CD4-positive, CD25-positive, alpha-beta regulatory T cell (primary cell): ENCODE measurements around the gene GAS6. TPM values are rescaled to one million over a fixed set of nuclear protein-coding genes. Genes with fewer than 3 reads are reported as not detected.
A peak's percentile ranks its signal among the peaks of the same experiment; 100 is the strongest.

Source experiments
- ATAC-seq, 2 donors: fragments of 150-1000 bp; cut with Tn5 transposase; one replicate each; pipeline ENCODE4 v1.10.0; 2021; ENCODE audit warnings: low read depth in 2 of 2, moderate number of reproducible peaks in 2 of 2, moderate library complexity in 1 of 2
- DNase-seq, 3 donors: peaks; one replicate each; pipeline versions ENCODE4 v3.0.0 to v3.0.0-alpha.2; 2012 to 2022; ENCODE audit warnings: mixed read lengths in 1 of 3
- H3K27ac ChIP-seq: one replicate; pipeline ENCODE4 v1.7.0; 2013; ENCODE audit warnings: mild to moderate bottlenecking, low read length; ENCODE audit not compliant: insufficient read depth, poor library complexity, severe bottlenecking
- H3K27me3 ChIP-seq: one replicate; pipeline ENCODE4 v1.7.0; 2013; ENCODE audit warnings: low read length; ENCODE audit not compliant: control insufficient read depth, insufficient read depth
- H3K36me3 ChIP-seq: one replicate; pipeline ENCODE4 v1.7.0; 2013; ENCODE audit warnings: mild to moderate bottlenecking, low read length, moderate library complexity; ENCODE audit not compliant: control insufficient read depth, insufficient read depth
- H3K4me1 ChIP-seq: 2 replicates; pipeline ENCODE4 v1.7.0; 2013; ENCODE audit warnings: mild to moderate bottlenecking, low read length; ENCODE audit not compliant: insufficient read depth, control insufficient read depth, poor library complexity, severe bottlenecking
- H3K4me3 ChIP-seq: one replicate; pipeline ENCODE4 v1.7.0; 2013; ENCODE audit warnings: low read depth, mild to moderate bottlenecking, low read length, moderate library complexity
- H3K9me3 ChIP-seq, 2 experiments: 1 replicate in 1 of 2; 2 replicates in 1 of 2; pipeline ENCODE4 v1.7.0; 2013; ENCODE audit warnings: low read length in 2 of 2, mild to moderate bottlenecking in 1 of 2, moderate library complexity in 1 of 2; ENCODE audit not compliant: control insufficient read depth in 2 of 2
- H3K27ac Mint-ChIP-seq, 3 donors: one replicate each; pipeline ENCODE4 v1.8.0; 2020 to 2022; ENCODE audit warnings: mild to moderate bottlenecking in 3 of 3, mixed read lengths in 3 of 3, moderate library complexity in 2 of 3
- H3K27me3 Mint-ChIP-seq: one replicate; pipeline ENCODE4 v1.8.0; 2022; ENCODE audit warnings: mild to moderate bottlenecking, mixed read lengths
- H3K36me3 Mint-ChIP-seq: one replicate; pipeline ENCODE4 v1.8.0; 2020; ENCODE audit warnings: mixed read lengths
- H3K4me1 Mint-ChIP-seq, 4 donors: one replicate each; pipeline ENCODE4 v1.8.0; 2020 to 2022; ENCODE audit warnings: mixed read lengths in 4 of 4, mild to moderate bottlenecking in 1 of 4
- H3K4me3 Mint-ChIP-seq, 4 donors: one replicate each; pipeline ENCODE4 v1.8.0; 2020 to 2022; ENCODE audit warnings: mild to moderate bottlenecking in 4 of 4, mixed read lengths in 4 of 4, moderate library complexity in 3 of 4
- H3K9me3 Mint-ChIP-seq, 7 donors: one replicate each; pipeline ENCODE4 v1.8.0; 2020 to 2022; ENCODE audit warnings: mixed read lengths in 7 of 7, mild to moderate bottlenecking in 3 of 7, moderate library complexity in 2 of 7
- polyA plus RNA-seq, 4 donors: library from polyadenylated mRNA; unstranded; fragments of 300-500 nt; fragmentation: Illumina TruSeq; gene quantifications; one replicate each; pipeline ENCODE4 v1.2.3, GENCODE V29; 2021
- total RNA-seq: library from RNA; stranded (reverse); gene quantifications from one replicate; pipeline ENCODE4 v1.2.3, GENCODE V29; 2022

Gene GAS6
- total and polyA plus RNA-seq, 5 donors from 2014 or later = 0.29 to 2.8 (median 0.34) TPM; not detected in 2

- ATAC-seq = no peak
- DNase-seq = no peak
- Mint-ChIP-seq H3K9me3 (no peaks in the 10 kb centered on the region), H3K27ac (no peak overlapping the region), H3K4me3 (peak overlapping the region in 1 of 4 donors; percentile 5), H3K36me3 (no peaks in the 10 kb centered on the region), H3K27me3 (peaks cover 11% of the 10 kb centered on the region), H3K4me1 (peaks cover 8 to 43% (median 14%) of the 10 kb centered on the region in 4 donors)
- Histone ChIP-seq H3K27me3 (no peaks in the 10 kb centered on the region), H3K4me3 (no peak overlapping the region), H3K4me1 (peaks cover 20% of the 10 kb centered on the region), H3K27ac (no peak overlapping the region), H3K36me3 (no peaks in the 10 kb centered on the region), H3K9me3 (no peaks in the 10 kb centered on the region)
Observed at GRCh38 chr13:113848431-113849260, 15.2 kb downstream of the GAS6 start.

- no peak overlapping the region for H3K27ac Mint-ChIP-seq
- Histone ChIP-seq H3K9me3 (no peaks in the 10 kb centered on the region), H3K27me3 (no peaks in the 10 kb centered on the region), H3K36me3 (no peaks in the 10 kb centered on the region), H3K4me3 (no peak overlapping the region), H3K4me1 (peaks cover 20% of the 10 kb centered on the region), H3K27ac (no peak overlapping the region)
- H3K36me3 Mint-ChIP-seq = no peaks in the 10 kb centered on the region
- H3K4me3 Mint-ChIP-seq = no peak overlapping the region
- ATAC-seq (no peak), DNase-seq (no peak)
- H3K4me1 Mint-ChIP-seq = peaks cover 8 to 38% (median 14%) of the 10 kb centered on the region in 4 donors
- peaks cover 11% of the 10 kb centered on the region for H3K27me3 Mint-ChIP-seq
- no peaks in the 10 kb centered on the region for H3K9me3 Mint-ChIP-seq
Observed at GRCh38 chr13:113848020-113848419, 15.9 kb downstream of the GAS6 start.

GRCh38 chr13:113846636-113847318 lies 17.1 kb downstream of the GAS6 start:
- peaks cover 8 to 50% (median 17%) of the 10 kb centered on the region in 4 donors for H3K4me1 Mint-ChIP-seq
- no peak overlapping the region for H3K27ac ChIP-seq
- peak overlapping the region in 1 of 3 donors; percentile 62 for H3K27ac Mint-ChIP-seq
- H3K27me3 ChIP-seq = no peaks in the 10 kb centered on the region
- ATAC-seq (peak; percentile 45 to 73), DNase-seq (peak in 2 of 3 donors; percentile 31 to 64)
- H3K9me3 ChIP-seq = no peaks in the 10 kb centered on the region
- H3K4me3 Mint-ChIP-seq = peak overlapping the region in 3 of 4 donors; percentile 67 to 79 (median 74)
- H3K9me3 Mint-ChIP-seq = peaks cover 0 to 4% (median 0%) of the 10 kb centered on the region in 7 donors
- no peaks in the 10 kb centered on the region for H3K36me3 ChIP-seq
- H3K36me3 Mint-ChIP-seq = no peaks in the 10 kb centered on the region
- H3K4me3 ChIP-seq = peak overlapping the region; percentile 73
- peaks cover 25% of the 10 kb centered on the region for H3K4me1 ChIP-seq
- H3K27me3 Mint-ChIP-seq = peaks cover 11% of the 10 kb centered on the region

GRCh38 chr13:113845723-113846635 lies 17.9 kb downstream of the GAS6 start:
- H3K36me3 Mint-ChIP-seq = no peaks in the 10 kb centered on the region
- no peak for DNase-seq

GRCh38 chr13:113845055-113845454 lies 18.8 kb downstream of the GAS6 start:
- Mint-ChIP-seq H3K27ac (no peak overlapping the region), H3K4me3 (no peak overlapping the region), H3K27me3 (peaks cover 11% of the 10 kb centered on the region), H3K36me3 (no peaks in the 10 kb centered on the region), H3K4me1 (peaks cover 9 to 57% (median 17%) of the 10 kb centered on the region in 4 donors), H3K9me3 (peaks cover 0 to 4% (median 0%) of the 10 kb centered on the region in 7 donors)
- H3K9me3 ChIP-seq = no peaks in the 10 kb centered on the region
- H3K27me3 ChIP-seq = no peaks in the 10 kb centered on the region
- no peaks in the 10 kb centered on the region for H3K36me3 ChIP-seq
- DNase-seq = no peak
- no peak overlapping the region for H3K4me3 ChIP-seq
- peaks cover 37% of the 10 kb centered on the region for H3K4me1 ChIP-seq
- H3K27ac ChIP-seq = no peak overlapping the region
- no peak for ATAC-seq

More at GRCh38 chr13:113845723-113846635, 17.9 kb downstream of the GAS6 start:
- H3K4me3 Mint-ChIP-seq = peak overlapping the region in 3 of 4 donors; percentile 67 to 79 (median 74)
- peaks cover 0 to 4% (median 0%) of the 10 kb centered on the region in 7 donors for H3K9me3 Mint-ChIP-seq
- H3K27me3 Mint-ChIP-seq = peaks cover 11% of the 10 kb centered on the region
- H3K4me1 ChIP-seq = peaks cover 28% of the 10 kb centered on the region
- peak overlapping the region; percentile 73 for H3K4me3 ChIP-seq
- no peaks in the 10 kb centered on the region for H3K27me3 ChIP-seq
- peak overlapping the region in 2 of 3 donors; percentile 62 to 71 for H3K27ac Mint-ChIP-seq
- no peaks in the 10 kb centered on the region for H3K9me3 ChIP-seq
- no peaks in the 10 kb centered on the region for H3K36me3 ChIP-seq
- no peak overlapping the region for H3K27ac ChIP-seq
- H3K4me1 Mint-ChIP-seq = peaks cover 9 to 57% (median 17%) of the 10 kb centered on the region in 4 donors
- ATAC-seq = no peak

GRCh38 chr13:113843864-113844556 lies 19.9 kb downstream of the GAS6 start:
- H3K27me3 ChIP-seq = no peaks in the 10 kb centered on the region
- no peaks in the 10 kb centered on the region for H3K36me3 ChIP-seq
- Mint-ChIP-seq H3K4me1 (peaks cover 9 to 57% (median 17%) of the 10 kb centered on the region in 4 donors), H3K4me3 (peak overlapping the region in 1 of 4 donors; percentile 51), H3K9me3 (peaks cover 0 to 4% (median 0%) of the 10 kb centered on the region in 7 donors), H3K27me3 (peaks cover 11% of the 10 kb centered on the region), H3K36me3 (no peaks in the 10 kb centered on the region), H3K27ac (no peak overlapping the region)
- no peak overlapping the region for H3K27ac ChIP-seq
- no peak for ATAC-seq
- no peaks in the 10 kb centered on the region for H3K9me3 ChIP-seq
- H3K4me3 ChIP-seq = no peak overlapping the region
- no peak for DNase-seq
- peaks cover 37% of the 10 kb centered on the region for H3K4me1 ChIP-seq
